Right lobe of liver (tissue), 4 donors: Measurements from ENCODE around the gene IL1RAPL1.

ENCODE experiments used
- CTCF ChIP-seq, 4 donors: fragments of 200-600 bp in 3 of 4; fragments of 450-650 bp in 1 of 4; IDR thresholded peaks; one replicate each; pipeline versions ENCODE4 v1.5.1 to v1.8.0; 2016 to 2022; ENCODE audit warnings: antibody characterized with exemption in 4 of 4, mild to moderate bottlenecking in 2 of 4
- POLR2A ChIP-seq: fragments of 450-650 bp; IDR thresholded peaks from one replicate; pipeline ENCODE4 v1.6.1; 2017; ENCODE audit warnings: antibody characterized with exemption, mild to moderate bottlenecking
- donor health status: DM: no; HTN: no; CAD: no.
- donor health status: DM: no; HTN: no; CAD: no.
- donor health status: DM: no; HTN: yes; CAD: no.

- TF ChIP-seq POLR2A (no peak), CTCF (IDR thresholded peaks at IDR 0.05) (no peak)
These were observed 710.0 kb downstream of the IL1RAPL1 start for GRCh38 chrX:29297171-29297800.
